ENCODE results near the gene EXOC6B.

DNA sequence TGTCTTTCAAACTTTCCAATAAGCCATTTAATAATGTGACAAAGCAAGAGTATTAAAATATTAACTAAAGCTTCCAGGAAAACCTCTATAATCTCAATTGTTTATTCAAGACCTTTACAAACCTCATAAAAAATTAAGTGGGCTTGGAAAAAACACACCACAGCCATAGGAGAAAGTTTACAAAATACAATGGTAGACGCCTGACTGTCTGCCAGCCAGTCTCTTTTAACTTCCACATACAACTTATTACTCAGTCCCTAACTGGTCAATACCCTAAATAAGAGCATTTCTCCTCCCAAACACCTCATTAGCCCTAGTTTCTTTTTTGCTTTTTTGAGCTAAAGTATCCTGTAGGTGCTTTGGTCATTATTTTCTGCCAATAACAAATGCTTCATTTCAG, 430.7 kb downstream of the EXOC6B start:
- TF ChIP-seq, protein P1, sequence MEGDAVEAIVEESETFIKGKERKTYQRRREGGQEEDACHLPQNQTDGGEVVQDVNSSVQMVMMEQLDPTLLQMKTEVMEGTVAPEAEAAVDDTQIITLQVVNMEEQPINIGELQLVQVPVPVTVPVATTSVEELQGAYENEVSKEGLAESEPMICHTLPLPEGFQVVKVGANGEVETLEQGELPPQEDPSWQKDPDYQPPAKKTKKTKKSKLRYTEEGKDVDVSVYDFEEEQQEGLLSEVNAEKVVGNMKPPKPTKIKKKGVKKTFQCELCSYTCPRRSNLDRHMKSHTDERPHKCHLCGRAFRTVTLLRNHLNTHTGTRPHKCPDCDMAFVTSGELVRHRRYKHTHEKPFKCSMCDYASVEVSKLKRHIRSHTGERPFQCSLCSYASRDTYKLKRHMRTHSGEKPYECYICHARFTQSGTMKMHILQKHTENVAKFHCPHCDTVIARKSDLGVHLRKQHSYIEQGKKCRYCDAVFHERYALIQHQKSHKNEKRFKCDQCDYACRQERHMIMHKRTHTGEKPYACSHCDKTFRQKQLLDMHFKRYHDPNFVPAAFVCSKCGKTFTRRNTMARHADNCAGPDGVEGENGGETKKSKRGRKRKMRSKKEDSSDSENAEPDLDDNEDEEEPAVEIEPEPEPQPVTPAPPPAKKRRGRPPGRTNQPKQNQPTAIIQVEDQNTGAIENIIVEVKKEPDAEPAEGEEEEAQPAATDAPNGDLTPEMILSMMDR (IDR thresholded peaks at IDR 0.05) = no peak
- no peak for TF ChIP-seq POLR2A (IDR thresholded peaks at IDR 0.05)
